Natural killer cell (primary cell): ENCODE data around the gene UTY. TPM values are rescaled to one million over a fixed set of nuclear protein-coding genes. Genes with fewer than 3 reads are reported as not detected.
"Not testable (repeated sequence)": the region's sequence is repeated elsewhere in the genome, so short reads cannot be mapped to it uniquely, and the experiment has no call there.

Source experiments
- ATAC-seq, 3 donors: fragments of 150-1000 bp in 2 of 3; fragments of 200-7000 bp in 1 of 3; cut with Tn5 transposase; 1 replicate in 1 of 3; 2 replicates in 2 of 3; pipeline ENCODE4 v1.10.0; 2021; ENCODE audit warnings: mild to moderate bottlenecking in 2 of 3, moderate library complexity in 2 of 3
- DNase-seq, 2 donors: peaks; one replicate each; pipeline versions ENCODE4 v3.0.0 to v3.0.0-alpha.2; 2013 to 2021; ENCODE audit warnings: mixed read lengths in 1 of 2
- H3K27ac ChIP-seq: one replicate; pipeline ENCODE4 v1.5.1; 2013; ENCODE audit warnings: mild to moderate bottlenecking, low read length
- H3K27me3 ChIP-seq: one replicate; pipeline ENCODE4 v1.6.1; 2013; ENCODE audit warnings: low read length; ENCODE audit not compliant: control insufficient read depth, insufficient read depth
- H3K36me3 ChIP-seq: one replicate; pipeline ENCODE4 v1.6.1; 2013; ENCODE audit warnings: low read length; ENCODE audit not compliant: control insufficient read depth, insufficient read depth
- H3K4me1 ChIP-seq: one replicate; pipeline ENCODE4 v1.6.1; 2013; ENCODE audit warnings: low read length; ENCODE audit not compliant: control insufficient read depth, insufficient read depth
- H3K4me3 ChIP-seq: one replicate; pipeline ENCODE4 v1.5.1; 2013; ENCODE audit warnings: low read length
- H3K9me3 ChIP-seq: one replicate; pipeline ENCODE4 v1.6.1; 2013; ENCODE audit warnings: low read length; ENCODE audit not compliant: control insufficient read depth, insufficient read depth
- H3K27ac Mint-ChIP-seq, 2 donors: one replicate each; pipeline ENCODE4 v1.8.0; 2022; ENCODE audit warnings: mild to moderate bottlenecking in 2 of 2, mixed read lengths in 2 of 2, moderate library complexity in 1 of 2
- H3K27me3 Mint-ChIP-seq, 2 donors: one replicate each; pipeline ENCODE4 v1.8.0; 2022; ENCODE audit warnings: low read depth in 2 of 2, mixed read lengths in 2 of 2
- H3K36me3 Mint-ChIP-seq: one replicate; pipeline ENCODE4 v1.8.0; 2022; ENCODE audit warnings: mixed read lengths
- H3K4me1 Mint-ChIP-seq, 2 donors: one replicate each; pipeline ENCODE4 v1.8.0; 2022; ENCODE audit warnings: mixed read lengths in 2 of 2
- H3K4me3 Mint-ChIP-seq: one replicate; pipeline ENCODE4 v1.8.0; 2022; ENCODE audit warnings: mild to moderate bottlenecking, moderate library complexity, mixed read lengths
- H3K9me3 Mint-ChIP-seq, 2 donors: one replicate each; pipeline ENCODE4 v1.8.0; 2022; ENCODE audit warnings: mixed read lengths in 2 of 2
- WGBS: methylation state at CpG from one replicate; pipeline ENCODE4 v1.1.7; 2013; ENCODE audit warnings: missing lambda C conversion rate; ENCODE audit not compliant: insufficient coverage; 5-methylcytosine and 5-hydroxymethylcytosine counted together
- intact Hi-C: fragments of 100-400 bp; cut with micrococcal nuclease; formaldehyde crosslinking; loops from one replicate; pipeline ENCODE4 v1.14.2; 2022
- total RNA-seq, 4 donors: library from RNA; stranded (reverse); fragments of 120-200 nt in 1 of 4; gene quantifications; one replicate each; pipeline versions ENCODE4 v1.2.3 to v1.2.4, GENCODE V29; 2013 to 2022
- TF ChIP-seq, protein P1 (sequence below): fragments of 200-600 bp; IDR thresholded peaks from one replicate; pipeline ENCODE4 v1.8.0; 2022; ENCODE audit warnings: antibody characterized with exemption

Gene UTY
- total RNA-seq, 3 donors from 2014 or later (not counting 1 experiment from before 2014, with no cell fraction given) = 91.0 to 114 TPM; not detected in 1

DNA sequence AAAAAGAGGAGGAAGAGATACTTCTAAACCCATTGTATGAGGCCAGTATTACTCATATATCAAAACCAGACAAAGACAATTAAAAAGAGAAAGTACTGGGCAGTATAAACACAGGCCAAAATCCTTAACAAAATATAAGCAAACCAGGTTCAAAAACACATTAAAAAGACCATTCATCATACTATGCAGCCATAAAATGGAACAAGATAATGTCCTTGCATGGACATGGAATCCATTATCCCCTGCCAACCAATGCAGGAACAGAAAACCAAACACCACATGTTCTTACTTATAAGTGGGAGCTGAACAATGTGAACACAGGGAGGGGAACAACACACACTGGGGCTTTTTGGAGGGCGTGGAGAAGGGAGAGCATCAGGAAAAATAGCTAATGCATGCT lies 188.6 kb downstream of the UTY start:
- Histone ChIP-seq H3K4me3 (no peak overlapping the region), H3K27me3 (no peaks in the 10 kb centered on the region), H3K9me3 (peaks cover 10% of the 10 kb centered on the region), H3K27ac (no peak overlapping the region), H3K4me1 (no peaks in the 10 kb centered on the region), H3K36me3 (peaks cover 44% of the 10 kb centered on the region)
- TF ChIP-seq, protein P1, sequence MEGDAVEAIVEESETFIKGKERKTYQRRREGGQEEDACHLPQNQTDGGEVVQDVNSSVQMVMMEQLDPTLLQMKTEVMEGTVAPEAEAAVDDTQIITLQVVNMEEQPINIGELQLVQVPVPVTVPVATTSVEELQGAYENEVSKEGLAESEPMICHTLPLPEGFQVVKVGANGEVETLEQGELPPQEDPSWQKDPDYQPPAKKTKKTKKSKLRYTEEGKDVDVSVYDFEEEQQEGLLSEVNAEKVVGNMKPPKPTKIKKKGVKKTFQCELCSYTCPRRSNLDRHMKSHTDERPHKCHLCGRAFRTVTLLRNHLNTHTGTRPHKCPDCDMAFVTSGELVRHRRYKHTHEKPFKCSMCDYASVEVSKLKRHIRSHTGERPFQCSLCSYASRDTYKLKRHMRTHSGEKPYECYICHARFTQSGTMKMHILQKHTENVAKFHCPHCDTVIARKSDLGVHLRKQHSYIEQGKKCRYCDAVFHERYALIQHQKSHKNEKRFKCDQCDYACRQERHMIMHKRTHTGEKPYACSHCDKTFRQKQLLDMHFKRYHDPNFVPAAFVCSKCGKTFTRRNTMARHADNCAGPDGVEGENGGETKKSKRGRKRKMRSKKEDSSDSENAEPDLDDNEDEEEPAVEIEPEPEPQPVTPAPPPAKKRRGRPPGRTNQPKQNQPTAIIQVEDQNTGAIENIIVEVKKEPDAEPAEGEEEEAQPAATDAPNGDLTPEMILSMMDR = no peak
- Mint-ChIP-seq H3K36me3 (no peaks in the 10 kb centered on the region), H3K27ac (no peak overlapping the region), H3K4me3 (no peak overlapping the region), H3K4me1 (no peaks in the 10 kb centered on the region), H3K27me3 (no peaks in the 10 kb centered on the region), H3K9me3 (peaks cover 0 to 9% of the 10 kb centered on the region in 2 donors)
- ATAC-seq (no peak), DNase-seq (no peak)
- intact Hi-C loops = no loop called here
- WGBS = no CpG with 5 or more reads among the region's 1 CpG

DNA sequence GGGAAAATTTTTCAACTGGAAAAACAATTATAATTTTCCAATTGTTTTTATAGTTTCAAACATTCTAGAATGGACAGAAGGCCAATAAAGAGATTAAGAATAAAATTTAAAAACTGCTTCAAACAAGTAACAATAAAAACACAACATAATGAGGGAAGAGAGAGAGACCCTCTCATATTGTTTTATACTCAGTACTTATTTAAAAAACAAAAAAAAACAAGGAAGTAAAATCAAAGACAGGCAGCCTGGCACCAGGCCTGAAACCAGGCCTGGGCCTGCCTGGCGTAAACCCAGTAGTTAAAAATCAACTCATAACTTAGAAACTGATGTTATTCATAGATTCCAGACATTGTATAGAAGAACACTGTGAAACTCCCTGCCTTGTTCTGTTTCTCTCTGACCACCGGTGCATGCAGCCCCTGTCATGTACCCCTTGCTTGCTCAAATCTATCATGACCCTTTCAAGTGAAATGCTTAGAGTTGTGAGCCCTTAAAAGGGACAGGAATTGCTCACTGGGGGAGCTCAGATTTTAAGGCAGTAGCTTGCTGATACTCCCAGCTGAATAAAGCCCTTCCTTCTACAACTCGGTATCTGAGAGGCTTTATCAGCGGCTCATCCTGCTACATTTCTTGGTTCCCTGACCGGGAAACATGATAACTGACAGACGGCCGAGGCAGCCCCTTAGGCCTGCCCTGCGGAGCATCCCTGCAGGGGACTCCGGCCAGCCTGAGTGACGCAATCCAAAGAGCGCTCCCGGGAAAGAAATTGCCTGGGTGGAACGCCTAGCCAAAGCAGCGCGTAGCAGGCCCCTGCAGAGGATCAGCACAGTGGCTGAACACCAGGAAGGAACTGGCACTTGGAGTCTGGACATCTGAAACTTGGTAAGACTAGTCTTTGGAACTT lies 197.4 kb downstream of the UTY start:
- H3K36me3 Mint-ChIP-seq, H3K4me1 Mint-ChIP-seq: not testable (repeated sequence)
- WGBS = 96% methylated on average over 15 of the region's 15 CpGs

DNA sequence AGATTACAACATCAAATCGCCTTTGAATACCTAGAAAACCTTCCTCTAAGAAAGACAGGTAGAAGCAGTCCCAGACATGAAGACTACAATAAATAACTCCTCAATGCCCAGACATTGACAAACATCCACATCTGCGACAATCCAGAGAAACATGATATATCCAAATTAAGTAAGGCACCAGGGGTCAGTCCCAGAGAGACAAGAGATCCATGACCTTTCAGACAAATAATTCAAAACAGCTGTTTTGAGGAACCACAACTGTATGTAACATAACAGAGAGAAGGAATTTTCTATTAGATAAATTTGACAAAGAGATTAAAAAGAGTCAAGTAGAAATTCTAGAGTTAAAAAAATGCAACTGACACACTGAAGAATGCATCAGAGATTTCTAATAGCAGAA lies 200.3 kb downstream of the UTY start:
- H3K27ac Mint-ChIP-seq = no peak overlapping the region
- H3K27ac ChIP-seq = no peak overlapping the region
- no peaks in the 10 kb centered on the region for H3K27me3 Mint-ChIP-seq
- H3K9me3 ChIP-seq = no peaks in the 10 kb centered on the region
- H3K4me3 Mint-ChIP-seq = no peak overlapping the region
- WGBS = 100% methylated on average over 2 of the region's 2 CpGs
- no peaks in the 10 kb centered on the region for H3K4me1 ChIP-seq
- H3K36me3 Mint-ChIP-seq = no peaks in the 10 kb centered on the region
- H3K9me3 Mint-ChIP-seq = no peaks in the 10 kb centered on the region
- H3K4me3 ChIP-seq = no peak overlapping the region
- TF ChIP-seq, protein P1 = no peak
- no peaks in the 10 kb centered on the region for H3K27me3 ChIP-seq
- no peaks in the 10 kb centered on the region for H3K4me1 Mint-ChIP-seq
- H3K36me3 ChIP-seq = peaks cover 8% of the 10 kb centered on the region
- ATAC-seq (no peak), DNase-seq (no peak)
- intact Hi-C loops = no loop called here

More for the DNA sequence above, 197.4 kb downstream of the UTY start:
- H3K9me3 ChIP-seq, intact Hi-C loops, H3K27me3 ChIP-seq, H3K27me3 Mint-ChIP-seq, H3K4me3 ChIP-seq, DNase-seq, H3K4me1 ChIP-seq, H3K4me3 Mint-ChIP-seq, H3K27ac ChIP-seq, H3K9me3 Mint-ChIP-seq, ATAC-seq: not testable (repeated sequence)
- peaks cover 21% of the 10 kb centered on the region for H3K36me3 ChIP-seq
- peak overlapping the region in 1 of 2 donors; percentile 16 for H3K27ac Mint-ChIP-seq

DNA sequence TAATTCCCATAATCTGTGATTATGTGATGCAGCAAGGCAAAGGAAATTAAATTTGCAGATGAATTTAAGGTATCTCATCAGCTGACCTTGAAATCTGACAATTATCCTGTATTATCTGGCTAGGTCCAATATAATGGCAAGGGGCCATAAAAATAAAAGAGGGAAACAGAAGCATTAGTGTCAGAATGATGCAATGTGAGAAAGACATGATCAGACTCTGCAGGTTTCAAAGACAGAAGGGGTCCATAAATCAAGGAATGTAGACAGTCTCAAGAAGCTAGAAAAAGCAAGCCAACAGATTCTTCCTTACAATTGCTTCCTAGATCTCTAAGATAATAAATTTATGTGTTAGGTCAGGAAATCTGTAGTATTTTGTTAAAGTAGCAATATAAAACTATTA lies 208.1 kb downstream of the UTY start:
- TF ChIP-seq, protein P1 = no peak
- no peaks in the 10 kb centered on the region for H3K36me3 Mint-ChIP-seq
- H3K27ac ChIP-seq = no peak overlapping the region
- no peak for ATAC-seq
- H3K27ac Mint-ChIP-seq = no peak overlapping the region
- H3K4me3 ChIP-seq = no peak overlapping the region
- H3K4me1 Mint-ChIP-seq = peaks cover 0 to 4% of the 10 kb centered on the region in 2 donors
- H3K4me1 ChIP-seq = no peaks in the 10 kb centered on the region
- peaks cover 0 to 6% of the 10 kb centered on the region in 2 donors for H3K9me3 Mint-ChIP-seq
- H3K27me3 ChIP-seq = no peaks in the 10 kb centered on the region
- no peaks in the 10 kb centered on the region for H3K9me3 ChIP-seq
- H3K36me3 ChIP-seq = peaks cover 16% of the 10 kb centered on the region
- H3K27me3 Mint-ChIP-seq = no peaks in the 10 kb centered on the region
- intact Hi-C loops = no loop called here
- DNase-seq = no peak
- no peak overlapping the region for H3K4me3 Mint-ChIP-seq

DNA sequence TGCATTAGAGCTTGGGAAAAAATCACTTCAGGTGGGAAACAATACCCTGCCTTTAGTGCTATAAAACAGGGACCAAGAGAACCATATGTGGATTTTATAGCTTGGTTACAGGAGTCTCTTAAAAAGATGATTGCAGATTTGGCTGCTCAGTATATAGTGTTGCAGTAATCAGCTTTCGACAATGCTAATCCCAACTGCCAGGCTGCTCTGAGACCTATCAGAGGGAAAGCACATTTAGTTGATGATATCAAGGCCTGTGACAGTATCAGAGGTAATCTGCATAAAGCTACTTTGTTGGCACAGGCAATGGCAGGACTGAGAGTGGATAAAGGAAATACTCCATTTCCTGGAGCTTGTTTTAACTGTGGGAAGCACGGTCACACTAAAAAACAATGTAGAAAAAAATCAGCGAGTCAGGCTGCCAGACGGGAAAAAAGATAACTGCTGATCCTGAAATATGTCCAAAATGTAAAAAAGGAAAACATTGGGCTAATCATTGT lies 225.8 kb downstream of the UTY start:
- H3K9me3 Mint-ChIP-seq, H3K36me3 ChIP-seq, H3K27ac Mint-ChIP-seq, intact Hi-C loops, H3K27me3 ChIP-seq, DNase-seq, H3K27me3 Mint-ChIP-seq, H3K36me3 Mint-ChIP-seq, H3K4me1 ChIP-seq, H3K9me3 ChIP-seq, H3K4me3 ChIP-seq, H3K4me3 Mint-ChIP-seq, H3K27ac ChIP-seq, H3K4me1 Mint-ChIP-seq, ATAC-seq: not testable (repeated sequence)
- WGBS = 89% methylated on average over 4 of the region's 4 CpGs
